Measurements from ENCODE around the gene BCAS3.

Gene BCAS3

DNA sequence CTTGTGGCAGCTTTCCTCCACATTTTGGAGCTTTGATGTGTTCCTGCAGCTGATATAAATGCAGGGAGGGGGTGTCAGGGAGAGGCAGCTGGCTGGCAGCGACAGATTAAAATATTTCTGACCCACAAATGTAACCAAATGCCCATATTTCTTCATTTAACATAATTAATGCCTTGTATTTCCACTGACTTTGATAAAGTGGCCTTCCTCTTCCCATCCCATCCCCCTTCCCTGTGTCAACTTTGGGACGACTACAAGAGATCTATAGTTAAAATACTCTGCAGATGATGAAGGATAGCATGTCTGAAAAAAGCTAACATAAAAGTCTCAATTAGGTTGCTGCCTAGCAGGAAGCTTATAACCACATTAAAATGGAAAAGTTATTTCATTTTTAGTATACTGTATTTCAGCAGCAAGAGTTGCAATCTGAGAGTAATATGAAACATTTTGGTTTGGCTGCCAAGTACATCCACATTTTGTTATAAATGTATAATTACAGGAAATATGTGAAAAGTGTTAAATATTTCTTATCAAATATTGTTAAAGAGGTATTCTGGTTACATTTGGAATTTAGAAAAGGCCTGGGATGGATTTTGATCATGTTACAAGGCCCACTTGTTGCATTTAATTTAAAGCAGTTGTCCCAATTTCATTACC, 483.3 kb downstream of the BCAS3 start:
- no peak overlapping the region for H3K4me3 ChIP-seq (ENCODE audit: low read depth, low read length)
- peaks cover 35% of the 10 kb centered on the region for H3K4me1 ChIP-seq
- TF ChIP-seq, protein P1, sequence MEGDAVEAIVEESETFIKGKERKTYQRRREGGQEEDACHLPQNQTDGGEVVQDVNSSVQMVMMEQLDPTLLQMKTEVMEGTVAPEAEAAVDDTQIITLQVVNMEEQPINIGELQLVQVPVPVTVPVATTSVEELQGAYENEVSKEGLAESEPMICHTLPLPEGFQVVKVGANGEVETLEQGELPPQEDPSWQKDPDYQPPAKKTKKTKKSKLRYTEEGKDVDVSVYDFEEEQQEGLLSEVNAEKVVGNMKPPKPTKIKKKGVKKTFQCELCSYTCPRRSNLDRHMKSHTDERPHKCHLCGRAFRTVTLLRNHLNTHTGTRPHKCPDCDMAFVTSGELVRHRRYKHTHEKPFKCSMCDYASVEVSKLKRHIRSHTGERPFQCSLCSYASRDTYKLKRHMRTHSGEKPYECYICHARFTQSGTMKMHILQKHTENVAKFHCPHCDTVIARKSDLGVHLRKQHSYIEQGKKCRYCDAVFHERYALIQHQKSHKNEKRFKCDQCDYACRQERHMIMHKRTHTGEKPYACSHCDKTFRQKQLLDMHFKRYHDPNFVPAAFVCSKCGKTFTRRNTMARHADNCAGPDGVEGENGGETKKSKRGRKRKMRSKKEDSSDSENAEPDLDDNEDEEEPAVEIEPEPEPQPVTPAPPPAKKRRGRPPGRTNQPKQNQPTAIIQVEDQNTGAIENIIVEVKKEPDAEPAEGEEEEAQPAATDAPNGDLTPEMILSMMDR (IDR thresholded peaks at IDR 0.05; ENCODE audit: low read depth, low read length), result no peak
- peak; percentile 35 for DNase-seq
- no peaks in the 10 kb centered on the region for H3K36me3 ChIP-seq
- no peaks in the 10 kb centered on the region for H3K9me3 ChIP-seq
- H3K27me3 ChIP-seq, result no peaks in the 10 kb centered on the region

DNA sequence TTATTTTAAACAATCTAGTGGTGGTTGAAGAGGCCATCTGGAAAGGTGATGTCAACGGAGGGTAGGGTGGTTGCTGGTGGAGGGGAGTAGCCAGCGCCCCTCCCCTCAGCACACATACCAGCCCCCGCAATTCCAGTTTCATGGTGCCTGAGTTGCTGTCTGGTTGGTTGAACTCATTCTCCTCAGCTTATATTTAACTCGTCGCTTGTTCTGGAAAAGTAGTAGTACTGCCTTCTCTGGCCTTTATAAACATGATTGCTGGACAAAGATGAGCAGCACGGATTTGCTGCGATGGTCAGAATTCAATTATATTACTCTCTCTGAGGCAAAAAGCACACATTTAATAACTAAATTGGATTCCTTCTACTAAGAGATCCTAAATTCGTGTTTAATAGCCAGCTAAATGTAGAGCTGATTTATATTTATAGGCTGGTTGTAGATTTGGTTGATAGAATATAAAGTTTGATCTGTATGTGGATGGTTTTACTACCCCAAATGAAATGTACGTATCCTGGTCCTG, 484.0 kb downstream of the BCAS3 start:
- no peaks in the 10 kb centered on the region for H3K36me3 ChIP-seq
- H3K9me3 ChIP-seq, result no peaks in the 10 kb centered on the region
- no peaks in the 10 kb centered on the region for H3K27me3 ChIP-seq
- H3K4me3 ChIP-seq (ENCODE audit: low read depth, low read length), result peak overlapping the region; percentile 41
- DNase-seq, result peak; percentile 83
- TF ChIP-seq, protein P1 (IDR thresholded peaks at IDR 0.05; ENCODE audit: low read depth, low read length), result no peak
- peaks cover 29% of the 10 kb centered on the region for H3K4me1 ChIP-seq

DNA sequence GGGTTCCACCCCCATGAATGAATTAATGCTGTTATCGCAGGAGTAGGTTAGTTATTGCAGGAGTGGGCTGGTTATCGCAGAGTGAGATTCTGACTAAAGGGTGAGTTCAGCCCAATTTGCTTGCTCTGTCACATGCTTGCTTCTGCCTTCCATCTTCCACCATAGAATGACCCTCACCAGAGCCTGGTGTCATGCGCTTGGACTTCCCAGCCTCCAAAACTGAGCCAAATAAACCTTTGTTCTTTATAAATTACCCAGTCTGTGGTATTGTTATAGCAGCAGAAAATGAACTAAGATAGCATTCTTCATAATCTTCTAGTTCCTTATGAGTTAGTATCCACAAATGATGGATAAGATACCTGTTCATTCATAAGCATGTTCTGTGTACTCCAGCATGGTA, 486.9 kb downstream of the BCAS3 start:
- Histone ChIP-seq H3K4me3 (ENCODE audit: low read depth, low read length) (no peak overlapping the region), H3K36me3 (no peaks in the 10 kb centered on the region), H3K9me3 (no peaks in the 10 kb centered on the region), H3K27me3 (no peaks in the 10 kb centered on the region), H3K4me1 (peaks cover 50% of the 10 kb centered on the region)
- no peak for DNase-seq
- TF ChIP-seq, protein P1 (IDR thresholded peaks at IDR 0.05; ENCODE audit: low read depth, low read length), result no peak

DNA sequence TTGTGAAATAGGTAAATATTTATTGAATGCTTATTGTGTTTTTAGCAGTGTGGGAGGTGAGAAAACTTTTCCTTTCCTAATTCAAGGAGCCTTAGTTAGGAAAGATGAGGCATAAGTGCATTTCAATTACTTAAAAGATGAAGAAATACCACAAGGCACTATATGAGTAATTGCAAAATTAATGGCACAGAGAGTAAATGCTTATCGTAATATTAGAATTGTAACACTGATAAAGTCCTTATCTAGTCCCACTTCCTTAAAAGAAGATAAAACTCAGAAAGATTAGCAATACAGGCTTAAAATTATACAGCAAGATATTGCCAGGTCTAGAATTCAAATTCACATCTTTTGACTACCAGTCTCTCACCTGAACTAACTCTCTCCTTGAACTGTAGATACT, 489.4 kb downstream of the BCAS3 start:
- H3K4me3 ChIP-seq (ENCODE audit: low read depth, low read length), result no peak overlapping the region
- peaks cover 33% of the 10 kb centered on the region for H3K4me1 ChIP-seq
- H3K36me3 ChIP-seq, result no peaks in the 10 kb centered on the region
- TF ChIP-seq, protein P1 (IDR thresholded peaks at IDR 0.05; ENCODE audit: low read depth, low read length), result no peak
- no peaks in the 10 kb centered on the region for H3K9me3 ChIP-seq
- no peaks in the 10 kb centered on the region for H3K27me3 ChIP-seq
- no peak for DNase-seq

DNA sequence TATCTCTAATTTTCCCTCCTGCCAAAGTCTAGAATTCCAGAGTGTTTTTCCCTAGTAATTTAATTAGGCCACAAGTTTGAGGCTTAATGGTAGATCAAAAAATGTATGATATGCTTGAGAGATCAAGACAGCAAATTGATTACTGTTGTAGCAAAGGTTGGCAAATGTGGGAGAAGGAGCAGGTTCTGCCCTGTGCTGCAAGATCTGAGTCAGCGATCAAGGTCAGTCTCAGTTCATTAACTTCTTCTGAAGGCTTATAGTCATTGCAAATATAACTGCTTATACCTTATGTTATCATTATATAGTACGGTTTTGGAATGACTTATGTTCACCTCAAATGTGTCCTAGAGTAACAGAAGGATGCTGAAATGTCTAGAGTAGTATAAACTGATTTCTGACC, 490.9 kb downstream of the BCAS3 start:
- no peaks in the 10 kb centered on the region for H3K27me3 ChIP-seq
- TF ChIP-seq, protein P1 (IDR thresholded peaks at IDR 0.05; ENCODE audit: low read depth, low read length), result no peak
- DNase-seq, result no peak
- H3K36me3 ChIP-seq, result no peaks in the 10 kb centered on the region
- H3K4me1 ChIP-seq, result peaks cover 24% of the 10 kb centered on the region
- H3K9me3 ChIP-seq, result no peaks in the 10 kb centered on the region
- no peak overlapping the region for H3K4me3 ChIP-seq (ENCODE audit: low read depth, low read length)

DNA sequence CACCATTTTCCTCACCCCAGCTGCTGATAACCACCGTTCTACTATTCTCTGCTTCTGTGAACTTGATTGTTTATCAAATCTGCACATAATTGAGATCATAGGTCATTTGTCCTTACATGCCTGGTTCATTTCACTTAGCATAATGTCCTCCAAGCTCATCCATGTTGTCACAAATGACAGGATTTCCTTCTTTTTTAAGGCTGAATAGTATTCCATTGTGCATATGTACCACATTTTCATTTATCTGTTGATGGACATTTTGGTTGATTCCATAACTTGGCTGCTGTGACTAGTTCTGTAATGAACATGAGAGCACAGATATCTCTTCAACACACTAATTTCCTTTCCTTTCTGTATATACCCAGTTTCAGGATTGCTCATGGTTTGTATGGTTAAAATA, 496.7 kb downstream of the BCAS3 start:
- H3K4me3 ChIP-seq (ENCODE audit: low read depth, low read length), result no peak overlapping the region
- no peaks in the 10 kb centered on the region for H3K9me3 ChIP-seq
- TF ChIP-seq, protein P1 (IDR thresholded peaks at IDR 0.05; ENCODE audit: low read depth, low read length), result no peak
- DNase-seq, result no peak
- H3K27me3 ChIP-seq, result no peaks in the 10 kb centered on the region
- peaks cover 10% of the 10 kb centered on the region for H3K4me1 ChIP-seq
- no peaks in the 10 kb centered on the region for H3K36me3 ChIP-seq
